Thyroid gland (tissue), 4 donors: ENCODE measurements around the gene ANKRD13D. TPM values are rescaled to one million over a fixed set of nuclear protein-coding genes. Genes with fewer than 3 reads are reported as not detected.

Experiments used
- DNase-seq, 2 donors: peaks; one replicate each; pipeline ENCODE4 v3.0.0-alpha.2; 2019
- H3K27ac ChIP-seq, 3 donors: fragments of 200-600 bp; sonication (generic); 1 replicate in 2 of 3; 2 replicates in 1 of 3; pipeline ENCODE4 v1.5.1; 2016 to 2019; ENCODE audit warnings: mild to moderate bottlenecking in 1 of 3, moderate library complexity in 1 of 3
- H3K27me3 ChIP-seq: fragments of 200-600 bp; sonication (generic); one replicate; pipeline ENCODE4 v1.5.1; 2019
- H3K36me3 ChIP-seq, 2 donors: fragments of 200-600 bp; sonication (generic); one replicate each; pipeline ENCODE4 v1.5.1; 2016 to 2019
- H3K4me1 ChIP-seq, 2 donors: fragments of 200-600 bp; sonication (generic); one replicate each; pipeline ENCODE4 v1.5.1; 2017 to 2019
- H3K4me3 ChIP-seq, 3 donors: fragments of 200-600 bp; sonication (generic); replicated peaks in 1 of 3; 1 replicate in 2 of 3; 2 replicates in 1 of 3; pipeline ENCODE4 v1.5.1; 2016; ENCODE audit warnings: mild to moderate bottlenecking in 1 of 3
- H3K9me3 ChIP-seq: fragments of 200-600 bp; sonication (generic); one replicate; pipeline ENCODE4 v1.5.1; 2017
- CTCF ChIP-seq, 6 experiments: fragments of 200-600 bp in 3 of 6; fragments of 450-650 bp in 3 of 6; sonication (generic) in 3 of 6; IDR thresholded peaks; one replicate each; pipeline ENCODE4 v1.5.1; 2016 to 2019; ENCODE audit warnings: antibody characterized with exemption in 6 of 6, mild to moderate bottlenecking in 2 of 6, inconsistent platforms in 1 of 6, moderate library complexity in 1 of 6
- POLR2A ChIP-seq, 2 donors: fragments of 450-650 bp; IDR thresholded peaks; one replicate each; pipeline ENCODE4 v1.6.1; 2017; ENCODE audit warnings: antibody characterized with exemption in 2 of 2, mild to moderate bottlenecking in 2 of 2, moderate library complexity in 1 of 2
- WGBS, 2 donors: methylation state at CpG; one replicate each; pipeline ENCODE4 v1.1.5; 2017; 5-methylcytosine and 5-hydroxymethylcytosine counted together
- intact Hi-C: fragments of 100-400 bp; cut with DNase I; formaldehyde crosslinking; loops from one replicate; pipeline ENCODE4 v1.15.1; 2023
- total RNA-seq, 4 donors: library from RNA; depleted of rRNA; stranded (reverse); fragments of >200 nt; gene quantifications; one replicate each; pipeline ENCODE4 v1.2.3, GENCODE V29; 2016

ANKRD13D gene
- total RNA-seq, 4 donors from 2014 or later = 27.9 to 36.8 (median 31.5) TPM

GRCh38 chr11:67278135-67278938 lies 10.8 kb upstream of the ANKRD13D start:
- TF ChIP-seq CTCF (IDR thresholded peaks at IDR 0.05) (no peak), POLR2A (IDR thresholded peaks at IDR 0.05) (no peak)
- peaks cover 39 to 42% of the 10 kb centered on the region in 2 donors for H3K36me3 ChIP-seq
- 86 to 95% methylated on average over 2 to 8 of the region's 14 CpGs for WGBS, 2 donors
- no peaks in the 10 kb centered on the region for H3K27me3 ChIP-seq
- peak overlapping the region; percentile 41 to 74 (median 42) for H3K27ac ChIP-seq
- intact Hi-C loops = no loop called here
- H3K4me3 ChIP-seq = no peak overlapping the region
- no peaks in the 10 kb centered on the region for H3K9me3 ChIP-seq
- DNase-seq = peak in 1 of 2 donors; percentile 1
- H3K4me1 ChIP-seq = peaks cover 29 to 61% of the 10 kb centered on the region in 2 donors

- Histone ChIP-seq H3K9me3 (no peaks in the 10 kb centered on the region), H3K27me3 (no peaks in the 10 kb centered on the region), H3K4me1 (peaks cover 22 to 54% of the 10 kb centered on the region in 2 donors), H3K27ac (no peak overlapping the region), H3K4me3 (no peak overlapping the region), H3K36me3 (peaks cover 46 to 48% of the 10 kb centered on the region in 2 donors)
- peak in 1 of 2 donors; percentile 2 for DNase-seq
- intact Hi-C loops = no loop called here
- TF ChIP-seq POLR2A (IDR thresholded peaks at IDR 0.05) (no peak), CTCF (IDR thresholded peaks at IDR 0.05) (no peak)
- WGBS, 2 donors = 89 to 92% methylated on average over 11 to 13 of the region's 14 CpGs
Measured at GRCh38 chr11:67278939-67279588, 10.0 kb upstream of the ANKRD13D start.

- peak in 1 of 2 donors; percentile 1 for DNase-seq
- H3K9me3 ChIP-seq = no peaks in the 10 kb centered on the region
- WGBS, 2 donors = 84 to 93% methylated on average over 13 of the region's 17 CpGs
- no peak overlapping the region for H3K4me3 ChIP-seq
- H3K27ac ChIP-seq = no peak overlapping the region
- no peak for TF ChIP-seq CTCF (IDR thresholded peaks at IDR 0.05)
- H3K4me1 ChIP-seq = peaks cover 17 to 47% of the 10 kb centered on the region in 2 donors
- H3K27me3 ChIP-seq = no peaks in the 10 kb centered on the region
- H3K36me3 ChIP-seq = peaks cover 53 to 55% of the 10 kb centered on the region in 2 donors
- intact Hi-C loops = no loop called here
Measured at GRCh38 chr11:67279589-67280340, 9.3 kb upstream of the ANKRD13D start.

- Histone ChIP-seq H3K36me3 (peaks cover 59 to 61% of the 10 kb centered on the region in 2 donors), H3K4me1 (peaks cover 17 to 41% of the 10 kb centered on the region in 2 donors), H3K9me3 (no peaks in the 10 kb centered on the region), H3K4me3 (no peak overlapping the region), H3K27ac (no peak overlapping the region), H3K27me3 (no peaks in the 10 kb centered on the region)
- intact Hi-C loops = no loop called here
- DNase-seq = peak in 1 of 2 donors; percentile 1
- TF ChIP-seq CTCF (IDR thresholded peaks at IDR 0.05) (no peak), POLR2A (IDR thresholded peaks at IDR 0.05) (no peak)
- 83 to 92% methylated on average over 10 to 13 of the region's 13 CpGs for WGBS, 2 donors
Measured at GRCh38 chr11:67280341-67280787, 8.7 kb upstream of the ANKRD13D start.
